Epithelial cell of esophagus (primary cell): Measurements from ENCODE around the gene RPL11.
"Not testable (repeated sequence)": the region's sequence is repeated elsewhere in the genome, so short reads cannot be mapped to it uniquely, and the experiment has no call there.

ENCODE experiments used
- DNase-seq: peaks from one replicate; pipeline ENCODE4 v3.0.0; 2010; ENCODE audit warnings: low read depth
- H3K4me3 ChIP-seq: 2 replicates; pipeline ENCODE4 v1.5.1; 2011; ENCODE audit warnings: mild to moderate bottlenecking, low read length, control low read depth
- CTCF ChIP-seq: IDR thresholded peaks from 2 replicates; pipeline ENCODE4 v1.5.1; 2011; ENCODE audit warnings: low read depth, mild to moderate bottlenecking, low read length, control low read depth, inconsistent platforms; ENCODE audit not compliant: insufficient read depth; ENCODE audit errors: missing control alignments

The RPL11 gene

GRCh38 chr1:23664837-23665795, 26.5 kb upstream of the RPL11 start:
- no peak overlapping the region for H3K4me3 ChIP-seq
- peak; percentile 50 for DNase-seq
- TF ChIP-seq CTCF = peak; percentile 42

GRCh38 chr1:23667411-23667810, 24.2 kb upstream of the RPL11 start:
- H3K4me3 ChIP-seq = no peak overlapping the region
- no peak for TF ChIP-seq CTCF
- no peak for DNase-seq

- no peak for TF ChIP-seq CTCF
- DNase-seq = no peak
- H3K4me3 ChIP-seq = no peak overlapping the region
Observed at GRCh38 chr1:23670709-23671108, 20.9 kb upstream of the RPL11 start.

GRCh38 chr1:23673086-23673813, 18.4 kb upstream of the RPL11 start:
- TF ChIP-seq CTCF = peak; percentile 5
- peak; percentile 99 for DNase-seq
- no peak overlapping the region for H3K4me3 ChIP-seq

- TF ChIP-seq CTCF = no peak
- DNase-seq = no peak
- H3K4me3 ChIP-seq = no peak overlapping the region
Observed at GRCh38 chr1:23679815-23680214, 11.8 kb upstream of the RPL11 start.

- no peak for TF ChIP-seq CTCF
- no peak overlapping the region for H3K4me3 ChIP-seq
Observed at GRCh38 chr1:23682946-23683345, 8.7 kb upstream of the RPL11 start.

GRCh38 chr1:23684415-23684814, 7.2 kb upstream of the RPL11 start:
- no peak for TF ChIP-seq CTCF
- no peak for DNase-seq

More at GRCh38 chr1:23682946-23683345, 8.7 kb upstream of the RPL11 start:
- DNase-seq = no peak

GRCh38 chr1:23685197-23685596, 6.4 kb upstream of the RPL11 start:
- DNase-seq, H3K4me3 ChIP-seq: not testable (repeated sequence)

More at GRCh38 chr1:23684415-23684814, 7.2 kb upstream of the RPL11 start:
- H3K4me3 ChIP-seq = no peak overlapping the region

GRCh38 chr1:23687680-23688079, 3.9 kb upstream of the RPL11 start:
- DNase-seq, H3K4me3 ChIP-seq: not testable (repeated sequence)

- H3K4me3 ChIP-seq, DNase-seq: not testable (repeated sequence)
Observed at GRCh38 chr1:23688281-23688680, 3.3 kb upstream of the RPL11 start.
